K562 (cell line): ENCODE measurements around the gene ECM1. TPM values are rescaled to one million over a fixed set of nuclear protein-coding genes. Genes with fewer than 3 reads are reported as not detected.

ENCODE experiments used
- ARID3A ChIP-seq: IDR thresholded peaks from 2 replicates; pipeline ENCODE4 v1.6.1; 2012; ENCODE audit warnings: low read depth, low read length, improper control_type of control experiment, borderline replicate concordance
- BACH1 ChIP-seq: fragments of 200-800 bp; sonication (Bioruptor generic); IDR thresholded peaks from 2 replicates; pipeline ENCODE4 v1.6.1; 2016; ENCODE audit warnings: missing genetic modification characterization, missing compliant biosample characterization
- CC2D1A ChIP-seq: fragments of 450-650 bp; IDR thresholded peaks from 2 replicates; pipeline ENCODE4 v1.6.1; 2017; ENCODE audit warnings: mild to moderate bottlenecking
- DDX20 ChIP-seq: fragments of 450-650 bp; IDR thresholded peaks from 2 replicates; pipeline ENCODE4 v1.6.1; 2016; ENCODE audit warnings: missing genetic modification characterization, low read depth, mild to moderate bottlenecking, missing compliant biosample characterization, moderate library complexity
- ERF ChIP-seq: fragments of 450-650 bp; formaldehyde crosslinking; IDR thresholded peaks from 2 replicates; pipeline ENCODE4 v1.4.0; 2020; ENCODE audit warnings: mild to moderate bottlenecking, mixed read lengths
- LEF1 ChIP-seq: fragments of 450-650 bp; IDR thresholded peaks from 2 replicates; pipeline ENCODE4 v1.6.1; 2016; ENCODE audit warnings: mild to moderate bottlenecking
- MTA1 ChIP-seq: fragments of 450-650 bp; IDR thresholded peaks from 2 replicates; pipeline ENCODE4 v1.6.1; 2017; ENCODE audit warnings: borderline replicate concordance
- NELFE ChIP-seq: IDR thresholded peaks from 2 replicates; pipeline ENCODE4 v1.6.1; 2011; ENCODE audit warnings: mild to moderate bottlenecking; ENCODE audit not compliant: insufficient read depth, insufficient read length
- PRPF4 ChIP-seq: fragments of 200-400 bp; formaldehyde crosslinking; IDR thresholded peaks from one replicate; pipeline ENCODE4 v1.6.1; 2017; ENCODE audit warnings: low read length, low read depth, mild to moderate bottlenecking; ENCODE audit not compliant: insufficient read depth, poor library complexity, severe bottlenecking
- PURB ChIP-seq: sonication (generic); formaldehyde crosslinking; IDR thresholded peaks from 2 replicates; pipeline ENCODE4 v1.9.0; 2021; ENCODE audit warnings: low read depth, mild to moderate bottlenecking, missing genetic modification reagents
- PYGO2 ChIP-seq: fragments of 450-650 bp; IDR thresholded peaks from 2 replicates; pipeline ENCODE4 v1.6.1; 2016; ENCODE audit warnings: mild to moderate bottlenecking, missing genetic modification characterization, moderate library complexity, missing compliant biosample characterization
- SIN3A ChIP-seq, 2 experiments: fragments of 150-350 bp in 1 of 2; IDR thresholded peaks; 2 replicates each; pipeline ENCODE4 v1.6.1; 2011 to 2016; ENCODE audit warnings: borderline replicate concordance in 2 of 2, low read depth in 2 of 2, low read length in 2 of 2, mild to moderate bottlenecking in 2 of 2, moderate library complexity in 2 of 2; ENCODE audit not compliant: control insufficient read depth in 1 of 2
- TBL1XR1 ChIP-seq, 2 experiments: IDR thresholded peaks; 2 replicates each; pipeline ENCODE4 v1.6.1; 2012; ENCODE audit warnings: improper control_type of control experiment in 2 of 2, low read length in 2 of 2, mild to moderate bottlenecking in 1 of 2
- THAP7 ChIP-seq: fragments of 250-450 bp; sonication (Bioruptor Pico); IDR thresholded peaks from 2 replicates; pipeline ENCODE4 v1.5.0; 2021
- ZBTB33 ChIP-seq: sonication (generic); formaldehyde crosslinking; IDR thresholded peaks from 2 replicates; pipeline ENCODE4 v1.8.1; 2023; ENCODE audit warnings: mild to moderate bottlenecking, missing genetic modification reagents
- ZC3H8 ChIP-seq: fragments of 450-650 bp; IDR thresholded peaks from 2 replicates; pipeline ENCODE4 v1.6.1; 2017
- ZFP30 ChIP-seq: fragments of 250-450 bp; sonication (Bioruptor Pico); IDR thresholded peaks from 2 replicates; pipeline ENCODE4 v1.8.0; 2022; ENCODE audit warnings: moderate library complexity, mild to moderate bottlenecking, inconsistent platforms, borderline replicate concordance
- ZFPM2 ChIP-seq: fragments of 250-450 bp; sonication (Bioruptor Pico); IDR thresholded peaks from 2 replicates; pipeline ENCODE4 v1.5.1; 2022; ENCODE audit warnings: mild to moderate bottlenecking
- ZNF24 ChIP-seq: fragments of 450-650 bp; IDR thresholded peaks from 2 replicates; pipeline ENCODE4 v1.6.1; 2016
- ZNF282 ChIP-seq: sonication (generic); formaldehyde crosslinking; IDR thresholded peaks from 2 replicates; pipeline ENCODE4 v1.8.1; 2023; ENCODE audit warnings: missing genetic modification reagents
- ZNF589 ChIP-seq: fragments of 200-800 bp; sonication (Bioruptor generic); IDR thresholded peaks from 2 replicates; pipeline ENCODE4 v1.6.1; 2016; ENCODE audit warnings: low read depth, missing genetic modification characterization, missing compliant biosample characterization
- polyA plus RNA-seq, 8 experiments: library from polyadenylated mRNA; depleted of rRNA in 4 of 8; stranded (reverse) in 5 of 8; unstranded in 3 of 8; fragments of >200 nt; fragmentation: Nextera tagmentation in 2 of 8; fragmentation: Illumina TruSeq in 1 of 8; extraction: Ambion mirVana in 2 of 8; extraction: Trizol in 1 of 8; gene quantifications; 2 replicates each; pipeline versions ENCODE4 v1.2.1 to v1.2.3, GENCODE V29; 2011 to 2014; ENCODE audit warnings: inconsistent platforms in 1 of 8, missing spikeins in 1 of 8
- total RNA-seq, 7 experiments: library from RNA; depleted of rRNA in 6 of 7; stranded (reverse); fragments of >200 nt in 6 of 7; fragmentation: Illumina TruSeq in 2 of 7; extraction: Trizol in 2 of 7; gene quantifications; 2 replicates each; pipeline versions ENCODE4 v1.2.1 to v1.2.3, GENCODE V29; 2011 to 2021; ENCODE audit warnings: low replicate concordance in 1 of 7
- TF ChIP-seq, protein P1 (sequence below), 2 experiments: IDR thresholded peaks; 2 replicates each; pipeline ENCODE4 v1.6.1; 2011; ENCODE audit warnings: borderline replicate concordance in 1 of 2, control low read depth in 1 of 2, low read depth in 1 of 2, low read length in 1 of 2, mild to moderate bottlenecking in 1 of 2, mixed read lengths in 1 of 2, moderate library complexity in 1 of 2; ENCODE audit not compliant: insufficient read depth in 1 of 2, insufficient read length in 1 of 2, poor library complexity in 1 of 2, severe bottlenecking in 1 of 2; ENCODE audit errors: extremely low read depth in 1 of 2

The ECM1 gene
- total and polyA plus RNA-seq, 9 of the 15 experiments (the other 6 are each of a cell fraction or from before 2014, with no cell fraction given) = 6.6 to 52.2 (median 12.8) TPM

GRCh38 chr1:150486966-150487762, 20.7 kb upstream of the ECM1 start, which contains the start of gene TARS2 (continued):
- TF ChIP-seq THAP7 (CRISPR knock-in tag) (no peak), MTA1 (no peak; the same call in 1 of the 2 replicates), ZNF282 (no peak), PURB (CRISPR knock-in tag) (no peak), ZBTB33 (no peak), ZC3H8 (peak; percentile 11; the same call in 1 of the 2 replicates), CC2D1A (peak; percentile 70; the same call in 1 of the 2 replicates), BACH1 (no peak), LEF1 (peak; percentile 71), DDX20 (no peak), SIN3A (IDR thresholded peaks at IDR 0.05; ENCODE audit: borderline replicate concordance in 2 of 2, control insufficient read depth in 1 of 2, low read depth in 2 of 2, low read length in 2 of 2) (peak in 1 of 2 experiments; percentile 40; a peak in 1 of 4 replicates), ZNF589 (CRISPR knock-in tag) (peak; percentile 70; the same call in 1 of the 2 replicates), PRPF4 (no peak), PYGO2 (tag) (0 out of 2 replicates have a peak, but pooled peaks have one; percentile 40), ERF (CRISPR knock-in tag) (no peak), ZNF24 (0 out of 2 replicates have a peak, but pooled peaks have one; percentile 67), ZFPM2 (no peak), TBL1XR1 (IDR thresholded peaks at IDR 0.05; ENCODE audit: low read length in 2 of 2) (peak in 1 of 2 experiments; percentile 79; a peak in 2 of 4 replicates), NELFE (no peak), ZFP30 (CRISPR knock-in tag) (no peak), ARID3A (peak; percentile 18; the same call in 1 of the 2 replicates)
- TF ChIP-seq, protein P1, sequence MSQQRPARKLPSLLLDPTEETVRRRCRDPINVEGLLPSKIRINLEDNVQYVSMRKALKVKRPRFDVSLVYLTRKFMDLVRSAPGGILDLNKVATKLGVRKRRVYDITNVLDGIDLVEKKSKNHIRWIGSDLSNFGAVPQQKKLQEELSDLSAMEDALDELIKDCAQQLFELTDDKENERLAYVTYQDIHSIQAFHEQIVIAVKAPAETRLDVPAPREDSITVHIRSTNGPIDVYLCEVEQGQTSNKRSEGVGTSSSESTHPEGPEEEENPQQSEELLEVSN (IDR thresholded peaks at IDR 0.05; ENCODE audit: borderline replicate concordance in 1 of 2, extremely low read depth in 1 of 2, insufficient read depth in 1 of 2, insufficient read length in 1 of 2, low read depth in 1 of 2, low read length in 1 of 2, poor library complexity in 1 of 2, severe bottlenecking in 1 of 2) = peak in 1 of 2 experiments; percentile 60
